ENCODE measurements around the gene CELF4.

GRCh38 chr18:37355772-37356171 is 209.8 kb downstream of the CELF4 start:
- no peak for TF ChIP-seq CTCF (IDR thresholded peaks at IDR 0.05; ENCODE audit: insufficient read depth, low read length)
- TF ChIP-seq GABPA (IDR thresholded peaks at IDR 0.05; ENCODE audit: low read depth) = no peak
- no peak for TF ChIP-seq POLR2AphosphoS5 (IDR thresholded peaks at IDR 0.05; ENCODE audit: low read depth)
